Central memory CD4-positive, alpha-beta T cell (primary cell): Measurements from ENCODE around the gene PRKCE.

Experiments used
- DNase-seq: peaks from one replicate; pipeline ENCODE4 v3.0.0; 2022

Gene PRKCE

DNA sequence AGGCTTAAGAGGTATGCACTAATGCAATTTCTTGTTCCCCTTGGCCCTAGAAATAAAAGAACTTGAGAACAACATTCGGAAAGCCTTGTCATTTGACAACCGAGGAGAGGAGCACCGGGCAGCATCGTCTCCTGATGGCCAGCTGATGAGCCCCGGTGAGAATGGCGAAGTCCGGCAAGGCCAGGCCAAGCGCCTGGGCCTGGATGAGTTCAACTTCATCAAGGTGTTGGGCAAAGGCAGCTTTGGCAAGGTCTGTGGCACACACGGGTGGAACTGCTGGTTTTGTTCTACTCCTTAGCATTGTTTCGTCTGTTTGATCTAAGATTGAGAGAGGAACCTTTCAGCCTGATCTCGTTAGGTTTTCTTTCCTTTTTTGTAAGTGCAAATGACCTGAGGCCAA is 355.9 kb downstream of the PRKCE start:
- DNase-seq: no peak

DNA sequence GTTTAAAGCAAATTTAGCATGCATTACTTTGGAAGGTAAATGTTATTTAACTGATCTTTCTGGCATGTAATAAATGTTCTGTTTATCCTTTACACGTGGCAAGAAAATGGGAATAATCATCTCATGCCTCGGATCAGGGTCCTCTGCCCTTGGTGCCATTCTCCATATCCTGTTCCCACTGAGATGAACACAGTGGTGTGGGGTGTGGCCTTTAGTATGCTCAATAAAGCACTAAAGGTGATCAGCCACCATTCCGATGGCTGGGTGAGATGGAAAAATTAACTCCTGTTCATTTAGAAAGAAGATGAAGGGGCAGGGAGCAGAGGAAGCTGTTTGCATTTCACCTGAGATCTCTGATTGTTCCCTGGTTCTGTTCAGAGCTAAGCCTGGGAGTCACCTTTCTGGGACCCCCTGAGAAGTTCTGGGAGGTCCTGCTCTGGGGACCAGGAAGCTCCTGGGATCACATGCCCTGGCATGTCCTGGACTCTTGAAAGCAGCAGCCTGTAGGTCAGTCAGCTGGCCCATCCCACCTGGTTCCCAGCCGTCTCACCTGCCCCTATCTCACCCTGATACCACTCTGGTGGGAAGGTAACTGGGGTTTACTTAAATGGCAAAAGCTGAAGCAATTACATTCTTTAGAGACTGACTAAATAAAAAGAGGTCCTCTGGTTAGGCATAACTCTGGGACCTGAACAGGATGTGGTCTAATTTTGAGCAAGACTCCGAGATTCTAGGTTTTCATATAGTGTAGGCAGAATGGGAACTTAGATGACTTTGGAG is 356.8 kb downstream of the PRKCE start:
- no peak for DNase-seq

DNA sequence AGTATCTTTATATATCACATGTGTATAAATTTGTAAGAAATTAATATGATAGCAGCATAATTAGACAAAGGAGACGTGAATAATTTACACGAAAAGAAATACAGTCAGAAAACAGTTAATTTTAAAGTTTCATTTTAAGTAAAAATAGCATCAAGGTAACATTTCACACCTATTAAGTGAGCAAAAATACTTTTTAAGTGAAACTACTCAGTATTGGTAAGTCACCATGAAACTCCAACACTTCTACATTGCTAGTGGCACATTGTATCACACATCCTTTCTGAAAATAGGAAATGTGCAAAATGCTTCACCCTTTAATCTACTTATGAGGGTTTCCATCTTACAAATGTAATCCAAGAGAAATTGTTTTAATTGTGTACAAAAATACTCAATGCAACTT is 357.8 kb downstream of the PRKCE start:
- no peak for DNase-seq

DNA sequence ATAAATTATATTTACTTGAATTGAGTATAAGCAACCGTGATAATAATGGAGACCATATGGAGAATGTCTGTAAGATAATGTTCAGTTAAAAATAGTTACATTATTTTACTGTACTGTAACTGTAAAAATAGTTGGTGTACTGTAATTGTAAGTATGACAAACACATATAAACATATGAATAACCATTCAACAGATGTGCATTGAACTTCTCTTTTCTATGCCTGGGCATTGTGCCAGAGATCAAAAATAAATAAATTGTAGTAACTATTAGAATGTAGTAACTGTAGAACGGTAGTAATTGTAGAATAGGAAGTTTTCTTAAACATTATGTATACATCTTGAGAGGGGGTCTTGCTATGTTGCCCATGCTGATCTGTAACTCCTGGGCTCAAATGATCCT is 358.3 kb downstream of the PRKCE start:
- no peak for DNase-seq

GRCh38 chr2:46010223-46010924 is 358.9 kb downstream of the PRKCE start:
- DNase-seq: no peak

DNA sequence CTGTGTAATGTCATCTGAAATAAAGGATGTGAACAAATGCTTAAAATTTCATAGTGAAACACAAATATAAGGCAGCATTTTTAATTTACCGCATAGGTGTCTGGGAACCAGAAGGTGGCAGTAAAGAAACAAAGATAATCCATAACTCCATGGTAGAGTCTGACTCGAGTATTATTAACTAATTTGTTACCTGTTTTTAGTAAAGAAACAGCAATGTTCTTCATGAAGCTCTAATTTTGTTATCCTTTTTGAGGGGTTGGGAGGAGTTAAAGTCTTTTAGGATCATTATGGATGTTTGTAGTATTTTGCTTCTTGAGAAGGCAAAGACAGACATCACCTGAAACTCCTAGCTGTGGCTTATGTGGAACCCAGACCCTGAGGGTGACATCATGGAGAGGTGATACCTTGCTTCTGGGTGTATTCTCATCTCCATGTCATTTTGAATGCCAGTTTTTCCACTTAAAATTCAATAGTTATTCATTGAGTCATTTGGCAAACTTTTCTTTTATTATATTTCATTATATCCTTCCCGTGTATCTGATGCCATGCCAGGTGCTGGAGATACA is 359.5 kb downstream of the PRKCE start:
- peak; percentile 18 for DNase-seq

DNA sequence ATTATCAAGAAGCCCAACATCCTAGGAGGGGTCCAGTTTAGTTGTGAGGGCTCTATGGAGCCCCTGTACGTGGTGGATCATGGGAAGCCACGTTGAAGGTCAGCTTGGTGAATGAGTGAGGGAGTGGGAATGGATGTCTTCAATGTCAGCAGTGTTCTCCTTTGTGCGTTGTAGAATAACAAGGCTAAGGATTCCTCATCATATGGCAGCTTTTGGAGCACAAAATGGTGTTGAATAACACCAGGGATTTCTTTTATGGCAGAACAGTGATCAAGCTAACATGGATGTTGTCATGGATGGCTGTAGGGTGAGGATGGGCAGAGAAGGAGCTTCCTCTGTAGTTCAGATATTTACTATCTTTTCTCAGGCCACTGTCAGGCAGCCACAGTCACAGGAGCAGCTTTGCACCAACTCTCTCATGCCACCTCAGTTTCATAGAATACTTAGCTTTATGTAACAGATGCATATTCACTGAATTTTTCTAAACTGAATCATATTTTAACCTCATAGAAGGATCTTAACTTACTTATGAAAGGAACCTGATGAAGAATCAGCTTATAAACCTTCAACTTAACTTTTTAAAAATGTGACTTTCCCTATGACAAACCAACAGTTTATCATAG is 361.3 kb downstream of the PRKCE start:
- no peak for DNase-seq

GRCh38 chr2:46013726-46014125 is 362.3 kb downstream of the PRKCE start:
- DNase-seq: no peak

DNA sequence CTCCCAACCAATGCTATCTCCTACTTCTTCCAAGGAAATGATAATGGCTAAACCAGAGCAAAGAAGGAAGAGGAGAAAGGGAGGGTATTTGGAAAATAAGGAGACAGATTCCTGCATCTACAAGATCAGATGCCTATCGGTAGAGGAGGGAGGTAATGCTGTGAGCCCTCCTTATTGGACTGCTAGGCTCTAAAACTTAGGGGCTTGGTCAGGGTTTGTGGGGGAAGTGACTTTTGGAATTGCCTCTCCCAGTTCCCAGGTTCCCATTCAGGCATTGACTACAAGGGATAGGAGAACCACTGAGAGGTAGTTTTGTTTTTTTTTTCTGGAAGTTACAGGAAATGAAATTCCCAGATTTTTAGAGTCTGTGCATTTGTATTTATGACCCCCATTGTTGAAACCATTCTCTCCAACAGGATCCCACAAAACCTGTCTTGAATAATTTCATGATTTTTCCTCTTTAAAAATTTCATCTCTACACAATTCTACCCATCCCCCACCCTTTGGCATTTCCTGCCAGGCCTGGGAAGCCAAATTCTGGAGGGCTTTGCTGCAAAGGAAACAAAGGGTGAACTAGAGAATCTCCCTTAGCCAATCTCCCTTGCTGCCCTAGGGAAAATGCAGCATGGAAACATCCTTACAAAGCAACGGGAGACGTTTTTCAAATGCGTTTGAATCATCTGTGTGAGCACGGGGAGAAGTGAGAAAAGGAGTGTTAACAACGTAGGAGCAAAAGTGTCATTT is 363.6 kb downstream of the PRKCE start:
- DNase-seq: no peak

- DNase-seq: no peak
Measured at GRCh38 chr2:46015671-46016070, 364.2 kb downstream of the PRKCE start.

DNA sequence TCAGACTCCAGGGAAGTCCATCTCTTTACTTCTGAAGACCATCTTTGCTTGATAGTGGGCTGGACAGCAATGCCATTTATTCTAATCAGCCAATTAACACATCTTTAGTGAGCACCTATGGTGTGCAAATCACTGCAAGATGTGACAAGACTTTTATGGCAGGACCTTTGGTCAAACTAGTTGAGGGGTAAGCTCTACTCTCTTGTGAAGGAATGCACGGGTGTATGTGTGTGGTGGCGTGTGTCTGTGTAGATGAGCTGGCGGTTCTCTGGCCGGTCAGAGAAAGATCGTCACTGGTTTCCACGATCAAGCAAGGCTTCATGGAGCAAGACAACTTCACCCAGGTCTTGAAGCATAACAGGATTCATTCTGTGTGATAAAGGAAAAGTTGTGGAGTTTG is 364.6 kb downstream of the PRKCE start:
- DNase-seq: no peak

- DNase-seq: no peak
Measured at GRCh38 chr2:46018773-46019591, 367.5 kb downstream of the PRKCE start.

DNA sequence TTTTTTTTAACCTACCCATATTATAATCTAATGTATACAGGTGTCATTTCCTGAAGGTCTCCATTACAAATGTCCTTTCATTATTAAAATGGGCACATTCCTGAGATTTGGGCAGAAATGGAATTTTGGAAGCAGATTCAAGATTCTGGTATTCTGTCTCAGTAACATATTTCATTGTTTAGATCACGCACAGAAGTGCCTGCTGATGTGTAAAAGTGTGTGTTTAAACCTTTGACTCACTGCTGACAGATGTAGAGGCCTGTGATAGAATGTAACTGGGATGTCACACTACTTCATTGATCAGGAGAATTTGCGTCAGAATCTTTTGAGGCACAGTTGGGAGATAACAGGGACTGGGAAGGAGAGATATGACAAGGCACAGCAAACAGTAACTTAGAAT is 368.9 kb downstream of the PRKCE start:
- DNase-seq: no peak

GRCh38 chr2:46023165-46023854 is 371.8 kb downstream of the PRKCE start:
- DNase-seq: no peak

- no peak for DNase-seq
Measured at GRCh38 chr2:46024146-46024779, 372.8 kb downstream of the PRKCE start.

GRCh38 chr2:46025081-46025480 is 373.6 kb downstream of the PRKCE start:
- DNase-seq: no peak

- DNase-seq: no peak
Measured at GRCh38 chr2:46025676-46026075, 374.2 kb downstream of the PRKCE start.

GRCh38 chr2:46026431-46026830 is 375.0 kb downstream of the PRKCE start:
- DNase-seq: no peak

DNA sequence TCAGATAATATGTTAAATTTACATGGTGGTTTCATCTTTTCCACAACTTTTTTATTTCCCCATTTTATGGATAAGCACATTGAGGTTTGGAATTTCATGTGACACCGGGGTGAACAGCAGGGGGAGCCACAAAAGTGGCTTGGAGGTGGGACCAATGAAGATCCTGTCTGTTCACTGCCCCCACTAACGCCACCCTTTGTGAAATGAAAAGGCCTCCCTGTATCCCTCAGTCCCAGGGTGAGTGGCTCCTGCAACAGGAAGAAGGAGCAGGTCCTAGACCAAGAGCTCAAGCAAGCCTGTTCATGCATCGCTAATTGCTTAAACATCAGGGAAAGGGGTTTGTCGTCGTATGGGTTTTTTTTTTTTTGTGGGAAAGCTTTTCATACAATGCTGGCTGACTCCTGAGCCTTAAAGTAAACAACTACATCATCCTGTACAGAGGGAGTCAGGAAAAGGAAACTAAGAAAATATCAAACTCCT is 377.9 kb downstream of the PRKCE start:
- no peak for DNase-seq

GRCh38 chr2:46030330-46030729 is 378.9 kb downstream of the PRKCE start:
- DNase-seq: no peak
